ENCODE measurements around the gene DLGAP1.

Gene DLGAP1

DNA sequence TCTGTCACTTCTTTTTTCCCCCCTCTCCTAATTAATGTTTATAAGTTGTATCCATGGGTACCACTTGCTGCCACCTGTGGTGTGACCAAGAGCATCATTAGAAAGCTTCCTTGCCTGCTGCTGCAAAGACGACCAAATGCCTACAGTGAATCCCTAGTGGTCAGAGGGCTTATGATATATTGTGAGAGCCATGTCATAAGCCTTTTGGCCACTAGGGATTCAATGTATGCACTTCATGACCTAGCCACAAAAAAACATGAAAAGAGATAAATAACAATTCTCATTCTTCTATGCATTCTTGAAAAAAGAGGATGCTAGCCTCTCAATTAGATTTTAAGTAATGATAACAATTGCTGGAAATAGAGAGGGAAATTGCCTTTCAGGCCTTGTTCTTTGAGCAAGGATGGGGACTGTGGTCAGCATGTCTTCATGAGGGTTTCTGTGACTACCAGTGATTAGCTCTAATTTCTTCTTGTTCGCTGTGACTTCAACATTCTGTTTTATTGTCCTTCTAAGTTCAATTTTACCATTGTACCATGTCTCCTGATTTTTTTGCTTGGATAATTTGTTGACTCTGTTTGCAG is 569.8 kb downstream of the DLGAP1 start:
- no peak for DNase-seq

DNA sequence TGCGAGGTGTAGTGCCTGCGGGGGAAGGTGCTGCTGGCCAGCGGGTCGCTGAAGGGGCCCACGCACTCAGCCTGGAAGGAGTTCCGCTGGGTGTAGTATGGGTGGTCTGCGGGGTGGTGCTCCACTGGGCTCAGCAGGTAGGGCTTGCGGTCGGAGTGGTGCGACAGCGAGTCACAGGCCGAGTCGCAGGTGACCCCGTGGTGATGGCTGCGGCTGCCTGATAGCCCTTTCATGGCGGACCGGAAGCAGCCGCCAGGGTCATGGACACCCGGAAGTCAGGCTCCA is 575.3 kb downstream of the DLGAP1 start:
- no peak for DNase-seq

- no peak for DNase-seq
Observed at GRCh38 chr18:3879114-3879835, 575.8 kb downstream of the DLGAP1 start.

DNA sequence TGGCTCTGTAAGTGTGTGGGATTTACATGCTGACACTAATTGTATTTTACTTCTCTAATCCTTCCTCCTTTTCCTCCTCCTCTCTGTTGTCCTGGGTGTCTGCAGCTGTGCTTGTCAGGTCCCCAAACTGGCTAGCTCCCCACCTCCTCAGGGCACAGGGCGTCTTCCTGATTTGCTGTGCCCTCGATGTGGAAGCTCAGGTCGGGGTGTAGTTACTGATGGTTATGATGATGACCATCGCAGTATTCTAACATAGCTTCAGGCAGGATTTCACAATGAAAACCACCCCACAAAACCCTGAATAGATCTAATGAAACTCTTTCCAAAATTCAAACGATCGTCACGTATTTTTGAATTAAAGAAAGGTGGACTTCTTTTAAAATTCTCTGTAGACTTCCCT is 576.7 kb downstream of the DLGAP1 start:
- no peak for DNase-seq

DNA sequence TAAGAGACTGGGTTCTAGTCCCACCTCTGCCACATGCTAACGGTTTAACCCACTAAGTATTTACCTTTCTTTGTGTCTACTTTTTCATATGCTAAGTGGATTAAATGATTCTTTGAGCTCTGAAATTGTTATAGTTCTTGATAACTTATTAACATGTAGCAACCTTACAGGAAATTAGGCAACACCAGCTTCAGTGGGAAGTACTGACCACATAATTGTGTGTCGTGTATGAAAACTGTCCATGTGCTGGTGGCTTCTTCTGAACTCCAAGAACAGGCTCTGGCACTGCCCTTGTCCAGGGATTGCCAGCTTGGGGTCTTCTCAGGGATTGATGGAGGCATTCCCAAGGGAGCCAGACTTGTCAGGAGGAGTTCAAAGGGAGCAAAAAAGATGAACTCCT is 577.4 kb downstream of the DLGAP1 start:
- DNase-seq, result no peak

GRCh38 chr18:3875961-3876360 is 579.1 kb downstream of the DLGAP1 start:
- DNase-seq, result no peak

- DNase-seq, result no peak
Observed at GRCh38 chr18:3875376-3875775, 579.7 kb downstream of the DLGAP1 start.

DNA sequence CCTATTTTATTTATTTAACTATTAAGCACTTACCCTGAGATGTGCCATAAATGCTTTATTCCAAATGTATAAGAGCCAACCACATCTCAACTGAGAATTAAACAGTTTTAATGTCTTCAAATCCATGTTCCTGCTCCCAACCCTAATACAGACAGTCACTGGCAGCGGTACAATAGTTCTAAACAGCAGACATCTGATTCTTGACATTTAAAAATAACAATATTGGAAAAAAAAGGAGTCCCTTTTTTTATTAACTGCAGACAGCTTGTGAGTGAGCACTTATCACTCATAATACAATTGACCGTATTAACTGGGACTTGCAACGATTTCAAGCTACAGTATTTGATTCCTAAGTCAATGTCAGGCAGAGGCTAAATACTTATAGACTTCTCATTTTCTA is 580.5 kb downstream of the DLGAP1 start:
- no peak for DNase-seq

- DNase-seq, result no peak
Observed at GRCh38 chr18:3874125-3874524, 581.0 kb downstream of the DLGAP1 start.

GRCh38 chr18:3873698-3874097 is 581.4 kb downstream of the DLGAP1 start:
- DNase-seq, result no peak

DNA sequence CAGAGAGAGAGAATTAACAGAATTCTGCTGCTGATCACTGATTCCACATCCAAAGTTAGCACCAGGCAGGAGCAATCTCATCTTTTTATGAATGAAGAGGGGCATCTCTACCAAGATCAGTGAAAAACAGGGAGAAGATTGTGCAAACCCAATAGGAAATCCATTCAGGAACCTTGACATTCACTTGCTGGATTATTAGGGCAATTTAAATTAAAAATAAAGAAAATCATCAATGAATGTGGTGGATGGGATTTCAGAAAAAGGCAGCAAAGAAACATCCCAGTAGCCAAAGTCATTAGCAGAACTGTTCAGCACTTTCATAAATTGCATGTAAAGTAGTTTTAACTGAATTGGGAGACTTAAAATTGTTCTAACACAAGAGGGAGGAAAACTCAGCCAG is 581.9 kb downstream of the DLGAP1 start:
- no peak for DNase-seq

GRCh38 chr18:3872641-3873040 is 582.5 kb downstream of the DLGAP1 start:
- no peak for DNase-seq

DNA sequence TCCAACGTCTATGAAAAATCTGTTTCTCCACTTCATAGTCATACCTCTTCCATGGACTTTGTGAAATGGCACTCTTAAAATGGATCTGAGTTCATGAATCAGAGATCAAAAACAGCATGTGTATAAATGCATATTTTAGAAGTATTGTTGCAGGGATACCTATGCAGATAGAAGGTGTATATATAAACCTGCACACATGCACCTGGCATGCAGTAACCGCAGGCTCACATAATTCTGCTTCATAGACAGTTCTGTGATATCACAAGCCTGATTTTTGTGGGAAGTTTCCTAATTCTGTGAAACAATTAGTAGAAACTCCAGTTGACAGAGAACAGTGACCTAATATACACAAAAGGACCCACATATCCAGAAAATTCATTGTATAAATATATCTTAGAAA is 583.4 kb downstream of the DLGAP1 start:
- no peak for DNase-seq

DNA sequence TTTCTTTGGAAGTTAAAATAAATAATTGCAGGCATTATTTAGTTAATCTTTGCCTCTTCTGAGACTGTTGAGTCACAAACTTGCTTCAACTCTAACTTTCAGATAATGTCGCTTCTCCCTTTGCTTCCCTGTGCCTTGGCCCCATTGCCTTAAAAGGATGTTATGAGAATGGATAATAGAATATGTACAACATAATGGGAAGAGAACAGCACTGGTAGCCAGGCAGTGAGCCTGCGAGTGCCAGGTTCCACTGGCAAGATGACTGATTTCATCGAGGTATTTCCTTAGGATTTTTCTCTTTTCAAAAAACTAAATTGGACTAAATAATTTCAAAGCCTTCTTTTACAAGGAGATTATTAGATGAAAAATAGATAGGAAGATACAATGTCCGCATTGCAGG is 584.2 kb downstream of the DLGAP1 start:
- no peak for DNase-seq

- DNase-seq, result no peak
Observed at GRCh38 chr18:3869848-3870247, 585.3 kb downstream of the DLGAP1 start.

DNA sequence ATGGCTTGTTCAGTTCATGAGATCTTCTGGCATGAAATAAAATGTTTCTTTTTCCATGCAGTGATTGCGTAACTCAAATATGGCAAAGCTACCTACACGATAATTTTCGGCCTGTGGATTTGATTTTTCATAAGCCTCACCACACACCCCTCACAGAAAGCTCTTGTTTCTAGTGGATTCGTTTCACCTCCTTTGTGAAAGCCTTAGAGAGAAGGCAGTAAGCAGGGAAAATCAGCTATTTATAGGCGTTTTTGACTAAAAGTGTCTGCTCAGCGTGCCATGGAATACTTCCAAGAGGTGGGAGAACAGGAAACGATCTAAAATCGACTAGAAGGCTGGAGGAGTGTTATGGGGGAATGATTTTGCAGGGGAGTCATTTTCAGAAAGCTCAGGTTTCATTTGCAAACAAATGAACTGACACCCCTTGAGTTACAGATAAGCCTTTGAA is 587.2 kb downstream of the DLGAP1 start:
- no peak for DNase-seq

- DNase-seq, result no peak
Observed at GRCh38 chr18:3867236-3867635, 587.9 kb downstream of the DLGAP1 start.

DNA sequence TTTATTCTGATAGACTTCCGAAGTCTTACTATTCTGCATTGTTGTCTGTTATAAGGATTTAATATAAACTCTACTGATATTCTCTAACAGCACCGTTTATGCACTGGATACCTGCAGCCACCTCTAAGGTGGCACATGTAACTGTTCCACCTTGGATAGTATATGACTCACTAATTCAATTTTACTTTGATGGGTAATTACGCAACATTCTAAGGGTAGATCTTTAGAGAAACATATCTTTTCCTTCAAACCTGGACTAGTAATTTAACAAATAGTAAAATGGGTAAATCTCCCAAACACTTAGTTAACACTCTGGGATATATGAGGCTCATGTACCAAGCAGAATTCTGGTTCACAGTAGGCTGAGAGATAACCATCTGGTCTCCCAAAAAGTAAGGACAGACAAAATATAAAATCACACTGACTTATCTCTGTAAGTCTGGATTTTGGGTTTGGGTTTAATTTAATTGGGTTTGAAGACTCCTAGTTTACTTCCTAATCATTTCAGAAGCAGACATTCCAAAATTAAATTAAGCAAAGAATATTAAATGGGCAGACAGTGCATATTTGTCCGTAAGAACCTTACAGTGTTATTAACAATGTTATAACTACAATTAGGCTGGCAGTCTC is 590.3 kb downstream of the DLGAP1 start:
- no peak for DNase-seq

GRCh38 chr18:3863593-3863992 is 591.5 kb downstream of the DLGAP1 start:
- no peak for DNase-seq

- no peak for DNase-seq
Observed at GRCh38 chr18:3863006-3863405, 592.1 kb downstream of the DLGAP1 start.

GRCh38 chr18:3861495-3861894 is 593.6 kb downstream of the DLGAP1 start:
- DNase-seq, result no peak

DNA sequence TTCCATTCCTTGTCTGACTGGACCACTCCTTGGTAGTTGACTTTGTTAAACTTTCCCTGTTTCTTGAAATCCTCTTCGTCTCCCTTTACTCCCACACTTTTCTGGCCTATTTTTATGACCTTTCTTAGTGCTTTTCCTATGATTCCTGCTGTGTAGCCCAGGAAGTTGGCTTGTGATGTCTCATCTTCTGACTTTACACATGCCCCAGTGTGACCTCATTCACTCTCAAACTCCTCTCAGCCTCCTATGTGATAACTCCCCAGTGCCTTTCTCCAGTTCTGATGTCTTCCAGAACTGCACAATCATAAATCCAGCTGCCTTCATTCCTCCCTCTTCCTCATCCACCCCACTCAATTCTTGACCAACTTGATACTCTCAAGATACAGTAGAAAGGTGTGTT is 597.6 kb downstream of the DLGAP1 start:
- DNase-seq, result no peak

GRCh38 chr18:3855966-3856365 is 599.1 kb downstream of the DLGAP1 start:
- DNase-seq, result no peak

DNA sequence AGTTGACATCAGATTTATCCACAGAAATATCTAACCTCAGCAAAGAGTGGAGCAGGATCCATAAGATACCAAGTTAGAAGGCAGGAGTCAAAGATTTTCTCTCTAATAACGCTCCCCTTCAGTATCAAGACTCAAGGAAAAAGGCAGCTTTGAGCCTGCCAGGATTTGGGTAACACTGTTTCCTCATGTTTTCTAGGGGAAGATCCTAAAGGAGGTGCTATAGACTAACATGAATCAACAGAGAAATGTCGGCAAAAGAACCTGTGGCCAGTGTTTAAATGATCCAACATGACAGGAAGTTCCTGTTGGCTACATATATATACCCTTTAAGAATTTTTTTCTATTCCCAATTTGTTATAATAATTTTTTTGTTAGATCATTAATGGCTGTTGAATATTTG is 602.8 kb downstream of the DLGAP1 start:
- DNase-seq, result no peak

DNA sequence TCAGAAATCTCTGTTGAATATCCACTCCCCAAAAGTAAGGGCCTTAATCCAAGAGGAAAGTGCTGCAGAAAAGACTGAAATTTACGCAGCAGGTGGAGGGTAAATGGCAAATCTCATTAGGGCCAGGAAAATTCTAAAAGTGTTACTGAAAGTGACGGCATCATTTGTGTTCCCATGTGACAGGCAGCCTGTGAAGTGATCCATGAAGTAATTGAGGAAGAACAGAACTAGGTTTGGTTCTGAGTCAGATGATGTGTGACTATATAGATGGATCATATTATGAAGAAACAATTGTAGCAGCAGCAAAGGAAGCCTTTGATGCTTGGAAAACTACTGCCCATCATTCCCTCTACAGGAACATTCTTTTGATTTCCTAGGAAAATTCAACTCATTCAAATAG is 603.9 kb downstream of the DLGAP1 start:
- DNase-seq, result no peak

All from stimulated activated CD4-positive, alpha-beta T cell treated with anti-CD3 and anti-CD28 coated beads, Interleukin-12 subunit alpha, Interleukin-12 subunit beta, amount 100 ng/mL, for 4 hours (primary cell).